ENCODE data around the gene GPR15.

Gene GPR15

GRCh38 chr3:98531622-98532274 is at the start of gene GPR15:
Gene GPR15, plus strand, starts transcription at chr3:98531978. Its CDS starts 56 bp downstream, at chr3:98532034.
- Histone ChIP-seq H3K4me3 (ENCODE audit: low read length in 2 of 2) (peak within 1 kb of the TSS; percentile 45 to 65), H3K27me3 (ENCODE audit: control insufficient read depth in 2 of 2, insufficient read depth in 2 of 2, low read length in 2 of 2) (no peaks in the 10 kb centered on the region), H3K9me3 (ENCODE audit: control insufficient read depth in 2 of 2, low read length in 2 of 2) (no peaks in the 10 kb centered on the region), H3K27ac (ENCODE audit: low read depth in 2 of 2, low read length in 2 of 2) (peak within 1 kb of the TSS; percentile 68 to 76), H3K9ac (ENCODE audit: low read depth in 1 of 2, low read length in 2 of 2) (peak within 1 kb of the TSS; percentile 50 to 66), H3K36me3 (ENCODE audit: control insufficient read depth in 2 of 2, insufficient read depth in 2 of 2, low read length in 2 of 2) (no peaks in the 10 kb centered on the region), H3K4me1 (ENCODE audit: control insufficient read depth in 2 of 2, insufficient read depth in 2 of 2, low read length in 2 of 2) (no peaks in the 10 kb centered on the region)

- no peaks in the 10 kb centered on the region for H3K27me3 ChIP-seq (ENCODE audit: control insufficient read depth in 2 of 2, insufficient read depth in 2 of 2, low read length in 2 of 2)
- H3K36me3 ChIP-seq (ENCODE audit: control insufficient read depth in 2 of 2, insufficient read depth in 2 of 2, low read length in 2 of 2), result no peaks in the 10 kb centered on the region
- no peaks in the 10 kb centered on the region for H3K4me1 ChIP-seq (ENCODE audit: control insufficient read depth in 2 of 2, insufficient read depth in 2 of 2, low read length in 2 of 2)
- no peak overlapping the region for H3K27ac ChIP-seq (ENCODE audit: low read depth in 2 of 2, low read length in 2 of 2)
- H3K4me3 ChIP-seq (ENCODE audit: low read length in 2 of 2), result no peak overlapping the region
- H3K9ac ChIP-seq (ENCODE audit: low read depth in 1 of 2, low read length in 2 of 2), result no peak overlapping the region
- H3K9me3 ChIP-seq (ENCODE audit: control insufficient read depth in 2 of 2, low read length in 2 of 2), result peaks cover 0 to 5% of the 10 kb centered on the region in 2 donors
Measured at GRCh38 chr3:98482717-98483482, 48.9 kb upstream of the GPR15 start.

GRCh38 chr3:98483626-98484025 is 48.2 kb upstream of the GPR15 start:
- Histone ChIP-seq H3K27me3 (ENCODE audit: control insufficient read depth in 2 of 2, insufficient read depth in 2 of 2, low read length in 2 of 2) (no peaks in the 10 kb centered on the region), H3K36me3 (ENCODE audit: control insufficient read depth in 2 of 2, insufficient read depth in 2 of 2, low read length in 2 of 2) (no peaks in the 10 kb centered on the region), H3K4me3 (ENCODE audit: low read length in 2 of 2) (no peak overlapping the region), H3K4me1 (ENCODE audit: control insufficient read depth in 2 of 2, insufficient read depth in 2 of 2, low read length in 2 of 2) (no peaks in the 10 kb centered on the region), H3K9ac (ENCODE audit: low read depth in 1 of 2, low read length in 2 of 2) (no peak overlapping the region), H3K9me3 (ENCODE audit: control insufficient read depth in 2 of 2, low read length in 2 of 2) (peaks cover 0 to 5% of the 10 kb centered on the region in 2 donors), H3K27ac (ENCODE audit: low read depth in 2 of 2, low read length in 2 of 2) (no peak overlapping the region)

GRCh38 chr3:98497381-98497780 is 34.4 kb upstream of the GPR15 start, which contains the start of gene OR5K2:
Gene OR5K2, plus strand, starts transcription at chr3:98497681. Its CDS starts 0 bp downstream, at chr3:98497681.
- Histone ChIP-seq H3K27me3 (ENCODE audit: control insufficient read depth in 2 of 2, insufficient read depth in 2 of 2, low read length in 2 of 2) (no peaks in the 10 kb centered on the region), H3K36me3 (ENCODE audit: control insufficient read depth in 2 of 2, insufficient read depth in 2 of 2, low read length in 2 of 2) (no peaks in the 10 kb centered on the region), H3K4me3 (ENCODE audit: low read length in 2 of 2) (no peak within 1 kb of the TSS), H3K9ac (ENCODE audit: low read depth in 1 of 2, low read length in 2 of 2) (no peak within 1 kb of the TSS), H3K4me1 (ENCODE audit: control insufficient read depth in 2 of 2, insufficient read depth in 2 of 2, low read length in 2 of 2) (no peaks in the 10 kb centered on the region), H3K27ac (ENCODE audit: low read depth in 2 of 2, low read length in 2 of 2) (no peak within 1 kb of the TSS), H3K9me3 (ENCODE audit: control insufficient read depth in 2 of 2, low read length in 2 of 2) (no peaks in the 10 kb centered on the region)

- Histone ChIP-seq H3K4me1 (ENCODE audit: control insufficient read depth in 2 of 2, insufficient read depth in 2 of 2, low read length in 2 of 2) (no peaks in the 10 kb centered on the region), H3K36me3 (ENCODE audit: control insufficient read depth in 2 of 2, insufficient read depth in 2 of 2, low read length in 2 of 2) (no peaks in the 10 kb centered on the region), H3K9me3 (ENCODE audit: control insufficient read depth in 2 of 2, low read length in 2 of 2) (no peaks in the 10 kb centered on the region), H3K4me3 (ENCODE audit: low read length in 2 of 2) (no peak overlapping the region), H3K27me3 (ENCODE audit: control insufficient read depth in 2 of 2, insufficient read depth in 2 of 2, low read length in 2 of 2) (no peaks in the 10 kb centered on the region), H3K9ac (ENCODE audit: low read depth in 1 of 2, low read length in 2 of 2) (no peak overlapping the region), H3K27ac (ENCODE audit: low read depth in 2 of 2, low read length in 2 of 2) (no peak overlapping the region)
Measured at GRCh38 chr3:98500019-98500418, 31.8 kb upstream of the GPR15 start.

- H3K9me3 ChIP-seq (ENCODE audit: control insufficient read depth in 2 of 2, low read length in 2 of 2), result no peaks in the 10 kb centered on the region
- no peaks in the 10 kb centered on the region for H3K36me3 ChIP-seq (ENCODE audit: control insufficient read depth in 2 of 2, insufficient read depth in 2 of 2, low read length in 2 of 2)
- H3K27ac ChIP-seq (ENCODE audit: low read depth in 2 of 2, low read length in 2 of 2), result no peak overlapping the region
- no peak overlapping the region for H3K4me3 ChIP-seq (ENCODE audit: low read length in 2 of 2)
- H3K4me1 ChIP-seq (ENCODE audit: control insufficient read depth in 2 of 2, insufficient read depth in 2 of 2, low read length in 2 of 2), result no peaks in the 10 kb centered on the region
- H3K27me3 ChIP-seq (ENCODE audit: control insufficient read depth in 2 of 2, insufficient read depth in 2 of 2, low read length in 2 of 2), result no peaks in the 10 kb centered on the region
- no peak overlapping the region for H3K9ac ChIP-seq (ENCODE audit: low read depth in 1 of 2, low read length in 2 of 2)
Measured at GRCh38 chr3:98501270-98501669, 30.5 kb upstream of the GPR15 start.

- H3K27ac ChIP-seq (ENCODE audit: low read depth in 2 of 2, low read length in 2 of 2), result no peak overlapping the region
- no peaks in the 10 kb centered on the region for H3K9me3 ChIP-seq (ENCODE audit: control insufficient read depth in 2 of 2, low read length in 2 of 2)
- no peaks in the 10 kb centered on the region for H3K27me3 ChIP-seq (ENCODE audit: control insufficient read depth in 2 of 2, insufficient read depth in 2 of 2, low read length in 2 of 2)
- no peaks in the 10 kb centered on the region for H3K4me1 ChIP-seq (ENCODE audit: control insufficient read depth in 2 of 2, insufficient read depth in 2 of 2, low read length in 2 of 2)
- no peaks in the 10 kb centered on the region for H3K36me3 ChIP-seq (ENCODE audit: control insufficient read depth in 2 of 2, insufficient read depth in 2 of 2, low read length in 2 of 2)
- no peak overlapping the region for H3K4me3 ChIP-seq (ENCODE audit: low read length in 2 of 2)
- H3K9ac ChIP-seq (ENCODE audit: low read depth in 1 of 2, low read length in 2 of 2), result no peak overlapping the region
Measured at GRCh38 chr3:98501863-98502576, 29.8 kb upstream of the GPR15 start.

GRCh38 chr3:98504539-98504938 is 27.2 kb upstream of the GPR15 start:
- Histone ChIP-seq H3K27ac (ENCODE audit: low read depth in 2 of 2, low read length in 2 of 2) (no peak overlapping the region), H3K9ac (ENCODE audit: low read depth in 1 of 2, low read length in 2 of 2) (no peak overlapping the region), H3K27me3 (ENCODE audit: control insufficient read depth in 2 of 2, insufficient read depth in 2 of 2, low read length in 2 of 2) (no peaks in the 10 kb centered on the region), H3K4me1 (ENCODE audit: control insufficient read depth in 2 of 2, insufficient read depth in 2 of 2, low read length in 2 of 2) (no peaks in the 10 kb centered on the region), H3K36me3 (ENCODE audit: control insufficient read depth in 2 of 2, insufficient read depth in 2 of 2, low read length in 2 of 2) (no peaks in the 10 kb centered on the region), H3K4me3 (ENCODE audit: low read length in 2 of 2) (no peak overlapping the region), H3K9me3 (ENCODE audit: control insufficient read depth in 2 of 2, low read length in 2 of 2) (no peaks in the 10 kb centered on the region)

- Histone ChIP-seq H3K9me3 (ENCODE audit: control insufficient read depth in 2 of 2, low read length in 2 of 2) (no peaks in the 10 kb centered on the region), H3K9ac (ENCODE audit: low read depth in 1 of 2, low read length in 2 of 2) (no peak overlapping the region), H3K27ac (ENCODE audit: low read depth in 2 of 2, low read length in 2 of 2) (no peak overlapping the region), H3K27me3 (ENCODE audit: control insufficient read depth in 2 of 2, insufficient read depth in 2 of 2, low read length in 2 of 2) (no peaks in the 10 kb centered on the region), H3K4me3 (ENCODE audit: low read length in 2 of 2) (no peak overlapping the region), H3K4me1 (ENCODE audit: control insufficient read depth in 2 of 2, insufficient read depth in 2 of 2, low read length in 2 of 2) (no peaks in the 10 kb centered on the region), H3K36me3 (ENCODE audit: control insufficient read depth in 2 of 2, insufficient read depth in 2 of 2, low read length in 2 of 2) (peaks cover 0 to 8% of the 10 kb centered on the region in 2 donors)
Measured at GRCh38 chr3:98508582-98508981, 23.2 kb upstream of the GPR15 start.

- Histone ChIP-seq H3K9me3 (ENCODE audit: control insufficient read depth in 2 of 2, low read length in 2 of 2) (no peaks in the 10 kb centered on the region), H3K9ac (ENCODE audit: low read depth in 1 of 2, low read length in 2 of 2) (no peak overlapping the region), H3K36me3 (ENCODE audit: control insufficient read depth in 2 of 2, insufficient read depth in 2 of 2, low read length in 2 of 2) (peaks cover 14 to 23% of the 10 kb centered on the region in 2 donors), H3K4me3 (ENCODE audit: low read length in 2 of 2) (no peak overlapping the region), H3K4me1 (ENCODE audit: control insufficient read depth in 2 of 2, insufficient read depth in 2 of 2, low read length in 2 of 2) (no peaks in the 10 kb centered on the region), H3K27me3 (ENCODE audit: control insufficient read depth in 2 of 2, insufficient read depth in 2 of 2, low read length in 2 of 2) (no peaks in the 10 kb centered on the region), H3K27ac (ENCODE audit: low read depth in 2 of 2, low read length in 2 of 2) (no peak overlapping the region)
Measured at GRCh38 chr3:98512576-98512975, 19.2 kb upstream of the GPR15 start.
